GM18870 (cell line): Measurements from ENCODE around the gene SST.
"Not testable (repeated sequence)": the region's sequence is repeated elsewhere in the genome, so short reads cannot be mapped to it uniquely, and the experiment has no call there.

Source experiments
- ATAC-seq: cut with Tn5 transposase; IDR thresholded peaks from one replicate; pipeline ENCODE4 v1.9.1; 2021; ENCODE audit warnings: moderate library complexity; ENCODE audit not compliant: unreplicated experiment

SST gene

GRCh38 chr3:187684880-187685279 lies 14.7 kb upstream of the SST start:
- no peak for ATAC-seq

GRCh38 chr3:187684444-187684843 lies 14.2 kb upstream of the SST start:
- ATAC-seq = no peak

GRCh38 chr3:187681756-187682155 lies 11.6 kb upstream of the SST start:
- ATAC-seq = not testable (repeated sequence)

- no peak for ATAC-seq
Observed at GRCh38 chr3:187679638-187680396, 9.6 kb upstream of the SST start.

GRCh38 chr3:187678726-187679268 lies 8.6 kb upstream of the SST start:
- no peak for ATAC-seq

- ATAC-seq = no peak
Observed at GRCh38 chr3:187677604-187678003, 7.4 kb upstream of the SST start.

- ATAC-seq = no peak
Observed at GRCh38 chr3:187673012-187673411, 2.8 kb upstream of the SST start.

GRCh38 chr3:187667526-187667925 lies 2.7 kb downstream of the SST start:
- no peak for ATAC-seq

GRCh38 chr3:187665764-187666402 lies 4.3 kb downstream of the SST start:
- ATAC-seq = no peak

- no peak for ATAC-seq
Observed at GRCh38 chr3:187665010-187665409, 5.2 kb downstream of the SST start.

- no peak for ATAC-seq
Observed at GRCh38 chr3:187662848-187663409, 7.3 kb downstream of the SST start.

- no peak for ATAC-seq
Observed at GRCh38 chr3:187661267-187661666, 8.9 kb downstream of the SST start.

- ATAC-seq = no peak
Observed at GRCh38 chr3:187651282-187651681, 18.9 kb downstream of the SST start.

- ATAC-seq = peak; percentile 88
Observed at GRCh38 chr3:187648177-187648576, 22.0 kb downstream of the SST start.

- no peak for ATAC-seq
Observed at GRCh38 chr3:187646906-187647660, 23.1 kb downstream of the SST start.

- not testable (repeated sequence) for ATAC-seq
Observed at GRCh38 chr3:187645379-187645778, 24.8 kb downstream of the SST start.

- ATAC-seq = no peak
Observed at GRCh38 chr3:187642861-187643260, 27.3 kb downstream of the SST start.

GRCh38 chr3:187641320-187642016 lies 28.7 kb downstream of the SST start:
- ATAC-seq = no peak

- no peak for ATAC-seq
Observed at GRCh38 chr3:187640569-187641059, 29.6 kb downstream of the SST start.

- ATAC-seq = no peak
Observed at GRCh38 chr3:187639927-187640568, 30.1 kb downstream of the SST start.
